ENCODE results near the gene C3orf62. TPM values are rescaled to one million over a fixed set of nuclear protein-coding genes. Genes with fewer than 3 reads are reported as not detected.

The C3orf62 gene
- total RNA-seq, 1 donor from 2014 or later, result 1.5 TPM

GRCh38 chr3:49265661-49266386 is 11.2 kb downstream of the C3orf62 start:
- H3K4me3 ChIP-seq (ENCODE audit: low read depth, low read length), result no peak overlapping the region
- peaks cover 1% of the 10 kb centered on the region for H3K36me3 ChIP-seq (ENCODE audit: control insufficient read depth, insufficient read depth, low read length)
- no peaks in the 10 kb centered on the region for H3K27me3 ChIP-seq (ENCODE audit: control insufficient read depth, insufficient read depth, low read length)
- TF ChIP-seq, protein P1, sequence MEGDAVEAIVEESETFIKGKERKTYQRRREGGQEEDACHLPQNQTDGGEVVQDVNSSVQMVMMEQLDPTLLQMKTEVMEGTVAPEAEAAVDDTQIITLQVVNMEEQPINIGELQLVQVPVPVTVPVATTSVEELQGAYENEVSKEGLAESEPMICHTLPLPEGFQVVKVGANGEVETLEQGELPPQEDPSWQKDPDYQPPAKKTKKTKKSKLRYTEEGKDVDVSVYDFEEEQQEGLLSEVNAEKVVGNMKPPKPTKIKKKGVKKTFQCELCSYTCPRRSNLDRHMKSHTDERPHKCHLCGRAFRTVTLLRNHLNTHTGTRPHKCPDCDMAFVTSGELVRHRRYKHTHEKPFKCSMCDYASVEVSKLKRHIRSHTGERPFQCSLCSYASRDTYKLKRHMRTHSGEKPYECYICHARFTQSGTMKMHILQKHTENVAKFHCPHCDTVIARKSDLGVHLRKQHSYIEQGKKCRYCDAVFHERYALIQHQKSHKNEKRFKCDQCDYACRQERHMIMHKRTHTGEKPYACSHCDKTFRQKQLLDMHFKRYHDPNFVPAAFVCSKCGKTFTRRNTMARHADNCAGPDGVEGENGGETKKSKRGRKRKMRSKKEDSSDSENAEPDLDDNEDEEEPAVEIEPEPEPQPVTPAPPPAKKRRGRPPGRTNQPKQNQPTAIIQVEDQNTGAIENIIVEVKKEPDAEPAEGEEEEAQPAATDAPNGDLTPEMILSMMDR (IDR thresholded peaks at IDR 0.05; ENCODE audit: insufficient read depth, low read length, poor library complexity, severe bottlenecking), result no peak
- DNase-seq (ENCODE audit: low read depth), result no peak

GRCh38 chr3:49263159-49263889 is 13.7 kb downstream of the C3orf62 start:
- TF ChIP-seq, protein P1 (IDR thresholded peaks at IDR 0.05; ENCODE audit: insufficient read depth, low read length, poor library complexity, severe bottlenecking), result no peak

GRCh38 chr3:49260806-49261324 is 16.2 kb downstream of the C3orf62 start:
- TF ChIP-seq, protein P1 (IDR thresholded peaks at IDR 0.05; ENCODE audit: insufficient read depth, low read length, poor library complexity, severe bottlenecking), result no peak
- Histone ChIP-seq H3K36me3 (ENCODE audit: control insufficient read depth, insufficient read depth, low read length) (no peaks in the 10 kb centered on the region), H3K27me3 (ENCODE audit: control insufficient read depth, insufficient read depth, low read length) (no peaks in the 10 kb centered on the region), H3K4me3 (ENCODE audit: low read depth, low read length) (no peak overlapping the region)
- DNase-seq (ENCODE audit: low read depth), result no peak

More at GRCh38 chr3:49263159-49263889, 13.7 kb downstream of the C3orf62 start:
- no peaks in the 10 kb centered on the region for H3K27me3 ChIP-seq (ENCODE audit: control insufficient read depth, insufficient read depth, low read length)
- no peak for DNase-seq (ENCODE audit: low read depth)
- H3K4me3 ChIP-seq (ENCODE audit: low read depth, low read length), result no peak overlapping the region
- no peaks in the 10 kb centered on the region for H3K36me3 ChIP-seq (ENCODE audit: control insufficient read depth, insufficient read depth, low read length)

- no peak for DNase-seq (ENCODE audit: low read depth)
- Histone ChIP-seq H3K27me3 (ENCODE audit: control insufficient read depth, insufficient read depth, low read length) (no peaks in the 10 kb centered on the region), H3K4me3 (ENCODE audit: low read depth, low read length) (no peak overlapping the region), H3K36me3 (ENCODE audit: control insufficient read depth, insufficient read depth, low read length) (no peaks in the 10 kb centered on the region)
- TF ChIP-seq, protein P1 (IDR thresholded peaks at IDR 0.05; ENCODE audit: insufficient read depth, low read length, poor library complexity, severe bottlenecking), result no peak
Observed at GRCh38 chr3:49257187-49257586, 19.8 kb downstream of the C3orf62 start.

- Histone ChIP-seq H3K4me3 (ENCODE audit: low read depth, low read length) (no peak overlapping the region), H3K36me3 (ENCODE audit: control insufficient read depth, insufficient read depth, low read length) (no peaks in the 10 kb centered on the region), H3K27me3 (ENCODE audit: control insufficient read depth, insufficient read depth, low read length) (no peaks in the 10 kb centered on the region)
- DNase-seq (ENCODE audit: low read depth), result no peak
- TF ChIP-seq, protein P1 (IDR thresholded peaks at IDR 0.05; ENCODE audit: insufficient read depth, low read length, poor library complexity, severe bottlenecking), result no peak
Observed at GRCh38 chr3:49255718-49256511, 21.1 kb downstream of the C3orf62 start.
